GM18502 (cell line): ENCODE measurements around the gene BCAS3.
"Not testable (repeated sequence)": the region's sequence is repeated elsewhere in the genome, so short reads cannot be mapped to it uniquely, and the experiment has no call there.

Experiments used
- ATAC-seq: cut with Tn5 transposase; IDR thresholded peaks from one replicate; pipeline ENCODE4 v1.9.1; 2021; ENCODE audit warnings: mild to moderate bottlenecking; ENCODE audit not compliant: unreplicated experiment, poor library complexity

Gene BCAS3

GRCh38 chr17:61235827-61236197 is 558.2 kb downstream of the BCAS3 start:
- no peak for ATAC-seq

GRCh38 chr17:61237275-61237674 is 559.6 kb downstream of the BCAS3 start:
- no peak for ATAC-seq

DNA sequence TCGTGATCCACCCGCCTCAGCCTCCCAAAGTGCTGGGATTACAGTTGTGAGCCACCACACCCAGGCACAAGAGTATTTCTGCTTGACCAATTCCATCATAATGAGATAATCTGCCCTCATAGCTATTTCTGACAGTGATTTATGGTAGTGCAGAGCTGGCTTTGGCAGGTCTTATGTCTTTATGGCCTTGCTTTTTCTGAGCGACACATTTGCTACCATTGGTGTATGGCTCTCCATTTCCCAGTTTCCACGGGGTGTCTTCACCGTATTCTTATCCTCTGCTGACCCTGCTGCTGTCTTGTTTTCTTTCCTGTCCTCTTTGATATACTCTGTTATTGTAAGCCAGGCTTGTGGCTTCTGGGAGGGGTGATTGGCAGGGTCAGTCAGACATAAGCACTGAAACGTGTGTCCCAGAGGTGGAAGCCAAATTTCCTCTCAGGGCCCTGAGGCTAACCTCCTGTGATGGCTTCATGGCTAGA is 560.8 kb downstream of the BCAS3 start:
- no peak for ATAC-seq

DNA sequence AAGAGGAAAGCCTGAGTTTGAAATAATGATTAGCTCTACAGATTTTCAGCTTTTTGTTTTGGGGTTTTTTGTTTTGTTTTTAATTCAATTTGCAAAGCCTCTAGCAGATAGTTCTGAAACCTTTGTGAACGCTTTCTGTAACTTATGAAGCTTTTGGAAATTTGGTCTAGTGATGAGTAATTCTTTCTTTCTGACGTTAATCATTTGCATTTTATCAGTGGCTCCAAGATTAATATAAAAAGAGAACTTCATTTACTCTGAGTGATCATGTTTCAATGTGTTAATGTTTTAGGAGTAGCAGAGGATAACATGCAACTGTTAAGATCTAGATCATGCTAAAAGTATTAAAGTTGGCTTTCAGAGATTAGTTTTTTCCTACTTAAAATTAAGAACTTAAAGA is 561.7 kb downstream of the BCAS3 start:
- no peak for ATAC-seq

DNA sequence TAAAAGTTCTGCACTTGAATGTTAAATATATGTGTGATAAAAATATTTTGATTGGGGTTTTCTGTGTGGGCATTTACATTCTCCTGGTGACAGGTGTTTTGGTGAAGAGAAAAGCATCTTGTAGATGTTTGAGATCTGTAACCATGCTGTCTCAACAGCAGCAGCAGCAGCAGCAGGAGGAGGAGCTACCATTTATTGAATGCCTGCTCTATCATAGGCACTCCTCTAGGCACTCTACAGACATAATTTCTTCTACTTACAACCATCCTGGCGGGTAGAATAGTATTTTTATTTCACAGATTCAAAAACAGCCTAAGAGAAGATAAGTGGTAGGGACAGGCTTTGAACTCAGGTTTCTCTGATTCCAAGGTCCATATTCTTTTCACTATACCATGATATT is 562.3 kb downstream of the BCAS3 start:
- no peak for ATAC-seq

DNA sequence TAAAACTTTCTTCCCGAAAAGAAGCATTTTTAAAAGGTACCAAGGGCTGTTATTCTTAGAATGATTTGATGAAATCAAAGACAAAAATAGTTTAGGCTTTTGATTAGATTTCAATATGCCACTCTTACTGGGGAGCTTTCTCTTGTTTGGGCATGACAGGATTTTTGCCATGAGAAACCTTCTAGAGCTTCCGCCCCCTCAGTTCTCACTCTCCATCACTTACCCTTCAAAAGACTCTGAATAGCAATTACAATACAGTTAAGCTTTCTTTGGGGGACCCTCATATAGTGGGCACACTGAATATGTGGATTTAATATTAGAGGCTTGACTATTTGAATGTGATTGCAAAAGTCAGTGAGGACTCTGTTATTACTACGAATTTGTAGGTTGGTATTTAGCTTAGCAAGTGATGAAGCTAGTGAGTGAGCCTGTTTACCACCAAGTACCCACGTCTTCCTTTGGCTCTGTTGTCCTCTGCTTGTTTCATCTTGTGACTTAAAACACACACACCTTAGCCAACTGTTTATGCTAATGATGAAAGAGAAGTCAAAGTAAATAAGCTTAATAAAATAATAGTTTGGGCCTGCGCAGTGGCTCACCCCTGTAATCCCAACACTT is 563.3 kb downstream of the BCAS3 start:
- no peak for ATAC-seq

DNA sequence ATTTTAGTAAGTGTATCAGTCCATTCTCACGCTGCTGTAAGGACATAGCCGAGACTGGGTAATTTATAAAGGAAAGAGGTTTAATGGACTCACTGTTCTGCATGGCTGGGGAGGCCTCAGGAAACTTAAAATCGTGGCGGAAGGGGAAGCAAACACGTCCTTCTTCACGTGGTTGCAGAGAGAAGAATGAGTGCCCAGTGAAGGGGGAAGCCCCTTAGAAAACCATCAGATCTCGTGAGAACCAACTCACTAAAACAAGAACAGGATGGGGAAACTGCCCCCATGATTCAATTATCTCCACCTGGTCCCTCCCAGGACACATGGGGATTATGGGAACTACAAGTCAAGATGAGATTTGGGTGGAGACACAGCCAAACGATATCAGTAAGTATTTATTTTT is 567.3 kb downstream of the BCAS3 start:
- not testable (repeated sequence) for ATAC-seq

GRCh38 chr17:61245706-61246135 is 568.1 kb downstream of the BCAS3 start:
- no peak for ATAC-seq

- no peak for ATAC-seq
Measured at GRCh38 chr17:61247439-61247838, 569.8 kb downstream of the BCAS3 start.

DNA sequence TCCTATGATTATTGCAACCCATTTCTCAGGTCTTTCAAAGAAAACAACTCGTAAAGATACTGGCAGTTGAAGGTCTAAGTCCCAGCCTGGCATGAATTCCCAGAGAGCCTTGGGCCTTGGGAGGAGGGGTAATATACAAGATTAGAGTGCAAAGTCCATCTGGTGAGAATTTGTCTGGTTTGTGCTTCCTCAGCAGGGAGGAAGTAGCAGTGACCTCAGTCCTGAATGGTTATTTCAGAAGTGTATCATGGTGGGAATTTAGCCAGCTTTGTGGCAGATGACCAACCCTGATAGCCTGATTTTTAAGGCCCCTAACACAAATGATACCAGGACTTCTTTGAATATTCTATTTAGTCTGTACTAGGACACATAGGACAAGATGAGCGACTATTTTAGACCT is 570.7 kb downstream of the BCAS3 start:
- ATAC-seq: no peak

- no peak for ATAC-seq
Measured at GRCh38 chr17:61249649-61250299, 572.1 kb downstream of the BCAS3 start.

DNA sequence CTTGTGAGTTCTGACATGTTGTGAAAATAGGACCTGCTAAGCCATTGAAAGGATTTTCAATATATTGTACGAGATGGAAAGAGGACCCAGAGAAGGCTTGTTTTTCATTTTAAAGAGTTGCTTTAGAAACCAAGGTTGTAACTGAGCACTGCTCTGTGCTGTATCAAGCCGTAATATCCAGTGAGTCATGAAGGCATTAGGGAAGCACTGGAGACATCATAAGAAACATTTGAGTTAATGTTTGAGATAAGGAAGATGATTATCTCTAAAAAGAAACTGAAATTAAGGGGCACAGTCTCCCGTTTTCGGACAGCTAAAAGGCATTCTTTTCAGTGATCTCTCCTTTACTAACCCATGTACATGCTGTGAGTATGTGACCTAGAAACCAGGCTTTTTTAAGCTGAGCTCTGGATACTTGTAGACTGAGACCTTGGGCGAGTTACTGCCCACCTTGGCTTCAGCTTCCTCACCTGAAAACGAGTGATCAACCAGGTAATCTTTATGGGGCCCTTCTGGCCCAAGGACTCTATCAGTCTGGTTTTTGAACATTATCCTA is 572.8 kb downstream of the BCAS3 start:
- ATAC-seq: no peak

- no peak for ATAC-seq
Measured at GRCh38 chr17:61251939-61252865, 574.6 kb downstream of the BCAS3 start.

GRCh38 chr17:61253362-61253761 is 575.7 kb downstream of the BCAS3 start:
- ATAC-seq: no peak

- ATAC-seq: no peak
Measured at GRCh38 chr17:61253937-61254574, 576.4 kb downstream of the BCAS3 start.

DNA sequence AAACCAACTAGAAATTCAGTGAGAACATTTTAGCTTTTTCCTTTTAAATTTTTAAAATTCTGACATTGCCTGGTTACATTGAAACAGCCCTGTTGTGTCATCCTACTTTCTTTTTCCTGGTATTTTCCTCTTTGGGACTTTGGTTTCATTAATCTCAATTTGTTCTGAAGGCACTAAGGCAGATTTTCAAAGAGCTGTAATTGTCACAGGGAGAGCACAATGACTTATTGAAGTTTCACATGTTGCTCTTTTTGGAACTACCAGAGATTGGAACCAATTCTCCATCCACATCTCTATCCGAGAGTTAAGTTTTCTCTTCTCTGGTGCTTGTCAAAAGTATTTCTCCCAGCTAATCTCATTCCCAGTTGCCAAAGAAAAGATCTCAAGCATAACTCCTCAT is 577.3 kb downstream of the BCAS3 start:
- no peak for ATAC-seq

DNA sequence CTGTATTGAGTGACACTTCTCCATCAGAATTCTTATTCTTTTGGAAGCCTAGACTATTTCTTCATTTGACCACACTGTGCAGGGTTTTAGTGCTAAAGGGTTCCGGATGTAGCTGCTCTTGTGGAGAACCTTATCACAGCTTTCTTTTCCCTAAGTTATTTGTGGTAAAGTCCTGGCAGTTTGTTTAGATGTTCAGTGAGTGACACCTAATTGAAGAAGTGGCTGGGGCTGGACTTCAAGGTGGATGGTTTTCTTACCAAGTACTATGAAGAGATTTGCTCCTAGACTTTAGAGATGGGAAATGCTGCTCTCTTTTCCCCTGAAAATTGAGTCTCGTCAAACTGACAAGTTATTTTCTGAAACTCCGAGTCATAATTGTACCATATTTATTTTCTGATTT is 578.0 kb downstream of the BCAS3 start:
- no peak for ATAC-seq

DNA sequence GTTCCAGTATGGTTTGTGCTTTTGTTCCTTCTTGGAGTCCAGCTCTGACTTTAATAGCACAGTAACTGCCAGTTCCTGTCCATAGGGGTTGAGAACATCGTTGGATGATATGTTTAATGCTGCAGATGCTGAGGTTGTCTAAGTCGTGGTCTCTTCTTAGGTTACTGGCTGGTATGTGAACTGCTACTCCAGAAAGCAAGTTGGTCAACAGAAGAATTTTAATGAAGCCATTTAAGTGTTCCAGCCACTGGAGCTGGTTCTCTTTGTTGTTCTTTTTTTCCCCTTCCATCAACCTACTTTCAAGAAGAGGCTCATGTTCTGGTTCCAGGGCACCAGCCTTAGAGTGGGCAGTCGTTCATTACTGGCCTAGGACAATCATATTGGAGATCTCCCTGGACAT is 581.7 kb downstream of the BCAS3 start:
- no peak for ATAC-seq

- ATAC-seq: no peak
Measured at GRCh38 chr17:61260071-61260797, 582.6 kb downstream of the BCAS3 start.
